ENCODE results near the gene ALDH3A1.

Gene ALDH3A1

GRCh38 chr17:19759568-19760549, 11.8 kb upstream of the ALDH3A1 start:
- no peak for DNase-seq (ENCODE audit: low read depth, low spot score)

GRCh38 chr17:19757536-19758180, 9.6 kb upstream of the ALDH3A1 start:
- DNase-seq (ENCODE audit: low read depth, low spot score) = no peak

GRCh38 chr17:19756546-19756945, 8.4 kb upstream of the ALDH3A1 start:
- no peak for DNase-seq (ENCODE audit: low read depth, low spot score)

GRCh38 chr17:19755821-19756510, 7.9 kb upstream of the ALDH3A1 start:
- DNase-seq (ENCODE audit: low read depth, low spot score) = no peak

GRCh38 chr17:19755392-19755791, 7.3 kb upstream of the ALDH3A1 start:
- DNase-seq (ENCODE audit: low read depth, low spot score) = no peak

- no peak for DNase-seq (ENCODE audit: low read depth, low spot score)
Measured at GRCh38 chr17:19753661-19754463, 5.8 kb upstream of the ALDH3A1 start.

GRCh38 chr17:19753051-19753509, 5.0 kb upstream of the ALDH3A1 start:
- no peak for DNase-seq (ENCODE audit: low read depth, low spot score)

- DNase-seq (ENCODE audit: low read depth, low spot score) = no peak
Measured at GRCh38 chr17:19752216-19753050, 4.3 kb upstream of the ALDH3A1 start.

GRCh38 chr17:19750835-19751234, 2.7 kb upstream of the ALDH3A1 start:
- no peak for DNase-seq (ENCODE audit: low read depth, low spot score)

GRCh38 chr17:19750020-19750572, 2.0 kb upstream of the ALDH3A1 start:
- no peak for DNase-seq (ENCODE audit: low read depth, low spot score)

- DNase-seq (ENCODE audit: low read depth, low spot score) = no peak
Measured at GRCh38 chr17:19748807-19749193, 702 bp upstream of the ALDH3A1 start.

GRCh38 chr17:19747159-19747719, 859 bp downstream of the ALDH3A1 start:
- DNase-seq (ENCODE audit: low read depth, low spot score) = no peak

- no peak for DNase-seq (ENCODE audit: low read depth, low spot score)
Measured at GRCh38 chr17:19746517-19746916, 1.6 kb downstream of the ALDH3A1 start.

GRCh38 chr17:19744922-19745757, 3.0 kb downstream of the ALDH3A1 start:
- peak; percentile 52 for DNase-seq (ENCODE audit: low read depth, low spot score)

GRCh38 chr17:19744492-19744891, 3.6 kb downstream of the ALDH3A1 start:
- no peak for DNase-seq (ENCODE audit: low read depth, low spot score)

GRCh38 chr17:19743101-19744100, 4.7 kb downstream of the ALDH3A1 start:
- no peak for DNase-seq (ENCODE audit: low read depth, low spot score)

- DNase-seq (ENCODE audit: low read depth, low spot score) = no peak
Measured at GRCh38 chr17:19742495-19742894, 5.6 kb downstream of the ALDH3A1 start.

Data from iPS DF 19.7 (cell line).